HG03432 (cell line): ENCODE results near the gene KATNA1.

Source experiments
- ATAC-seq: cut with Tn5 transposase; IDR thresholded peaks from one replicate; pipeline ENCODE4 v1.9.1; 2021; ENCODE audit warnings: mild to moderate bottlenecking, moderate library complexity; ENCODE audit not compliant: unreplicated experiment

Gene KATNA1

GRCh38 chr6:149614337-149614736 lies 34.2 kb downstream of the KATNA1 start:
- ATAC-seq, result no peak

- peak; percentile 55 for ATAC-seq
These were observed 40.0 kb downstream of the KATNA1 start for GRCh38 chr6:149608381-149608982.

GRCh38 chr6:149600508-149600907 lies 48.0 kb downstream of the KATNA1 start:
- no peak for ATAC-seq

- no peak for ATAC-seq
These were observed 55.1 kb downstream of the KATNA1 start for GRCh38 chr6:149593408-149593807.

DNA sequence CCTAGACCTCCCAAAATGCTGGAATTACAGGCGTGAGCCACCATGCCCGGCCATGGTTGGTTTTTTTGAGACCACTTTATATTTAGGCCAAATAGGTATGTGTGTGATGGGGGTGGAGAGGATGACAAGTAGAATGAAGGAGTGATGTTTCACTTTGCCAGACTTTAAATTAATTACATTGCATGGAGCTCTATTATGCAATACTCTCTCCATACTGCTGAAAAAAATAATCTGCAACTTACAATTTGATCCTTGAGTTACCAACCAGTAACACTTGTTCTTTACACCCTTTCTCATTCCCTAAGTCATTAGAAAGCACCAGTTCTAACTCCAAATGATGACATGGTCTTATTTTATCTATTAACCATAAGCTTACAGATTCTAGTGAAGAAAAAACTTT lies 55.5 kb downstream of the KATNA1 start:
- ATAC-seq, result no peak

GRCh38 chr6:149586149-149586548 lies 62.4 kb downstream of the KATNA1 start:
- ATAC-seq, result no peak

DNA sequence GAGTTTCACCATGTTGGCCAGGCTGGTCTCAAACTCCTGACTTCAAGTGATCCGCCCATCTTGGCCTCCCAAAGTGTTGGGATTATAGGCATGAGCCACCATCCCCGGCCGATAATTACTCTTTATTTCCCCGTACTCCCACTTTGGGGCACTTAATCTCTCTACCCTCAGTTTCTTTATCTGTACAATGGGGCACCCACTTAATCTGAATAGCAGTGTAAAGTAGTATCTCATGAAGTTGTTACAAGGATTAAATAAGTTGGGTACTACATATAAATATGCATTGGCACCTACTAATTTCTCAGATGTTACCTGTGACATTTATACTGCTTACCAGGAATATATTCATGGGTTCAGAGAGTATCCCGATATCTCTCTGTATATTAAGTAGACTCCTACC lies 67.2 kb downstream of the KATNA1 start:
- no peak for ATAC-seq

GRCh38 chr6:149580880-149581279 lies 67.6 kb downstream of the KATNA1 start:
- no peak for ATAC-seq

DNA sequence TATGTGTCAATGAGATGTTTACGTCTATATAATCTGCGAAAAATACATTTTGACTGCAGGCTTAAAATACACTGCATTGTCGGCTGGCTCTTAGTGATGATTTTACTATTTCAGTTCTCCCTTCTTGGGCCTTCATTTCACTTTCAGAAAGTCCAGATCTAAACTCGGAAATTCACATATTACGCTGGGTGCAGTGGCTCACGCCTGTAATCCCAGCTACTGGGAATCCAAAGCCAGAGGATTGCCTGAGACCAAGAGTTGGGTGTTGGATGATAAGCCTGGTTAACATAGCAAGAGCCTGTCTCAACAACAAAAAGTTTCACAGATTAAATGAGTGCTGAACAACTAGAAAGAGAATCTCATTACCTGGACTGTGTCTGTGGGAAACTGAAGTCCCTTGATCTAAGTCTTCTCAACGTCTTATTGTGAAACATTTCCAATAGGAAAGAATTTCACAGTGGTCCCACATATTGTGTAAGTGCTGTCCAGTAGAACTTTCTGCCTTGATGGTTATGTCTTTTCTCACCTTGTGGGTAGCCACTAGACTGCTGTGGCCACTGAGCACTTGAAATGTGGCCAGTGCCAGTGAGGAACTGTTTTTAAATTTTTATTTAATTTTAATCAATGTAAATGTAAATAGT lies 80.4 kb downstream of the KATNA1 start:
- ATAC-seq, result no peak

DNA sequence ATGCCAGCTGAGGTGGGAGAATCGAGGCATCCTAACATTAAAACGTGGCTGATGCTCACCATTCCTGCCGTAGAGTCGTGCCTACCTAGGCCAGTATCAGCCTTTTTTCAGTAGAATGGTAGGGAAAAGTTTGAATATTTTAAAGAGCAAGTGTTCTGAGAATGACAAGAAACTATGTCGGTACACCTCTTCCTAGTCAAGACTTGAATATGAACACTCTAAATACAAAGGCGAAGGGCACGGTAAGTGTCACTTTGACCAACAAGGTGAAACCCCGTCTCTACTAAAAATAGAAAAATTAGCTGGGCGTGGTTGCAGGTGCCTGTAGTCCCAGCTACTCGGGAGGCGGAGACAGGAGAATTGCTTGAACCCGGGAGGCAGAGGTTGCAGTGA lies 81.3 kb downstream of the KATNA1 start:
- ATAC-seq, result no peak

GRCh38 chr6:149566410-149567193 lies 81.9 kb downstream of the KATNA1 start:
- ATAC-seq, result peak; percentile 24

DNA sequence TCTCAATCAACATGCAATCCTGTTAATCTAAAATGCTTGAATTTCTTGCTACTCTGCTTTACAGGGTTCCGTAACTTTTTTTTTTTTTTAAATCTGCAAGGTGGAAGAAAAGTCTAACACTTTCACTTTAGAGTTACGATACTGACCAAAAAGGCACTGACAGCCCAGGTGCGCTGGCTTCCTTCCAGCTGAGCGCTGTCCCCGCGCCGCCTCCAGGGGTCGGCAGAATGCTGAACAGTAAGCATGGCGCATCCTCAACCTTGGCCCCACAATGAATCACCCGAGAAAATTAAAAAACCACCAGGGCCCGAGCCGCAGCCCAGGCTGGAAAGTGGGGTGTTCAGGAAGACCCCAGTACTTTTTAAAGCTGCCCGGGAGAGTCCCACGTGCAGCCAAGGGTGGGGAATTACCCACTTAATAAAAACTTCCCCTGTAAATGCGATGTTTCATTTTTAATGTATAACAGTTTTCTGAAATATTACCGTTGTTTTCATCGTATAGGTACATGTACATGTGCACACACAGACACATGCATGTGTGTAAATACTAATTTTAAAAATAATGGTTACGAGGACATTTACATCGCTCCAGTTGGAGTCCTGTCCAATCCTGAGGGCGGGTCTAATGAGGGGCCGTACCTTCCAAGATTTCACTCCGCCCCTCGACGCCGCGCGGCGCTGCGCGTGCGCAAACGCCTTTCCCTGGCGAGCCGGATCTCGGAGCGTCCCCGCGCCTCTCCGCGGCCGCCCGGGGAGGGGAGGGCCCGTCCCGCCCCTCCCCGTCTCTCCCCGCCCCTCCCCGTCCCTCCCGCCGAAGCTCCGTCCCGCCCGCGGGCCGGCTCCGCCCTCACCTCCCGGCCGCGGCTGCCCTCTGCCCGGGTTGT lies 82.7 kb downstream of the KATNA1 start, which contains the start of gene GINM1:
GINM1 (plus strand) TSS at position 849 of the 883 bp plus-strand sequence. CDS start 40 bp downstream, outside the sequence.
- peak; percentile 85 for ATAC-seq

DNA sequence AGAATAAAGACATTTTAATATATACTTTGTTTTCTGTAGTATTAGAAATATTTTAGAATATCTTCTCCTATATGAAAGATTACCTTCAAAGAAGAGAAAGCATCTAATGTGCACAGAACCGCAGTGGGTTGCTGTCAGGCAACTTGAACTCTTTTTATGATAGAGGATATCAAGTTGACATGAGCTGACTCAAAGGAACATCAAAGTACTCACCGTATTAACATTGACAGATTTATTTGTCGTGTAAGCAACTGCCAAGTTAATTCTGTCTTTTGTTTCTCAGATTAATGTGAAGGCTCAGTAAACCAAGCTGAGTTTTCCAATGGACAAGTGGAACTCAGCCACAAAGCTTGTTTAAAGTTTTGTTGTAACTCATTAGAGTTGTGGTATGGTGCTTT lies 84.6 kb downstream of the KATNA1 start:
- ATAC-seq, result no peak

- ATAC-seq, result no peak
These were observed 85.1 kb downstream of the KATNA1 start for GRCh38 chr6:149563203-149563927.

DNA sequence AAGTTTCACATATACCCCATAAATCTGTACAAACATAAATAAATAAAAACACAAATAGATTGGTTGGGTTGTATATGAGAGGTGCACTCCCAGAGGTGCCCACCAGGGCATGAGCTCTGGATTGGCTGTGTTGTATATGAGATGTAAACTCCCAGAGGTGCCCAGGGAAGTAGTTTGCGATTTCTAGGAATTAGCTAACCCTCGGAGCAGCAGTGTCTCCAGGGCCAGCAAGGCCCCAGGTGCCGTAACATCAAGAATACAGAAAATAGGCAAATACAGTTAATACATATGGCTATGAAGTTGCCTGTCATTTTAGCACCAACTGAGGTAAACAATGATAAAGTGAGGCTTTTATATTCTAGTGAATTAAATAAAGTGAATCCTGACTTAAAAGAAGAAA lies 87.8 kb downstream of the KATNA1 start:
- ATAC-seq, result peak; percentile 34

DNA sequence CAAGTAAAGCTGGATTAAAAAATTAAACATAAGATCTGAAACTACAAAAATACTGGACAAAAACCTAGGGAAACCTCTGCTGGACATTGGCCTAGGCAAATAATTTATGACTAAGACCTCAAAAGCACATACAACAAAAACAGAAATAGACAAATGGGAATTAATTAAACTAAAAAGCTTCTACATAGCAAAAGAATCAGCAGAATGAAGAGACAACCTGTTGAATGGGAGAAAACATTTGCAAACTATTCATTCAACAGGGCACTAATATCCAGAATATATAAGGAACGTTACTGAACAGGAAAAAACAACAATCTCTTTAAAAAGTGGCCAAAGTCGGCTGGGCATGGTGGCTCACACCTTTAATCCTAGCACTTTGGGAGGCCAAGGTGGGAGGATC lies 89.1 kb downstream of the KATNA1 start:
- ATAC-seq, result no peak

- ATAC-seq, result no peak
These were observed 90.5 kb downstream of the KATNA1 start for GRCh38 chr6:149558029-149558428.

DNA sequence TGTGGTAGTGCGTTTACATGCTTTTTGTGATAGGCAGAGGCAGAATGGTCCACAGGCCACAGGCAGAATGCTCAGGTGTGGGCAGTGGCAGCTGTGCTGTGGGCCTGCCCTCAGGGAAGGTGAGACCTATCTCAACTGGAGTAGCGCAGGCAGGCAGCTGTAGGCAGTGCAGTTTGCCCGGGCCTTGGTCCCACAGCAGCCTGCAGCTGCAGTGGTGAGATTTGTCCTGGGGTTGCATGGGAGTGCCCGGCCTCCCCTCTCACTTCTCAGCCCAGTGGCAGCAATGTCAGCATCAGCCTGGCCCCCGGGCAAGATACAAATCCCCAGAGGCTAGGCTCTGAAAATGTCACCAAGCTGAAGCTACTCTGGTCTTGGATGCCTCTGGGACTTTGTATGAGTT lies 96.6 kb downstream of the KATNA1 start:
- ATAC-seq, result no peak

DNA sequence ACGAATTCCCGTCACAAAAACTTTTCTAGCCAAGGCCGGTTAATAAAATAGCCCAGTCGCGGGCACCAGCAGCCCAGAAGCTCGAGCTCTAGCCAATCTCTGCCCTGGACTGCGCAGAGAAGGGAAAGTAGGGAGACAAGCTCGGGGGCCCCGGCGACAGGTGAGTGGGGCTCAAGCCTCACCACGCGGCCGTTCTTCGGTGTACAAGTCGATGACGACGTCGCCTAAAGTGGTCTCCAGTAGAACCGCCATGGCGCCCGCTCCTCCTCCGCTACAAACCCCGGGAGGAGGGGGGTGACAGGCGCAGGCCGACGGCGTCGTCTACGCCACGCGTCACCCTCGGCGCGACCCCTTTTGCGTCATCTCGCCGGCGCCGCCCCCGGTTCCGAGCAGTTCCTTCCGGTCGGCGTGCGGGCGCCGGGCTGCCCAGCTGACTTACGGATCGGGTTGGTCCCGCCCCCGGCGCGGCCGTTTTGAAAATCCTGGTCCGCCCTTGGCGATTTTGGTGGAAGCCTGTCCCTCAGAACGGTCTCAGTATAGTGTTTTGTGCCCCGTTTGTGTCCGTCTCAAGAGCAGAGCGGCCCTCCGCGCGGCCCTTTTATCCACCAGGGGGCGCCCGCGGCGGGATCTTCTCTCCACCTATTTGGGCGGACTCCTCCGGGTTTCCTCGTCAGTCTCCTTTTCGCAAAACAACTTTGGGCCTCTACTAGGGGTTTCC lies 102.6 kb downstream of the KATNA1 start, which contains the start of gene PPIL4:
PPIL4 (minus strand) TSS at position 290 of the 718 bp plus-strand sequence; CDS start at position 252, 38 bp downstream.
- ATAC-seq, result peak; percentile 92
